Fibroblast of the aortic adventitia (primary cell): ENCODE measurements around the gene TOR4A. TPM values are rescaled to one million over a fixed set of nuclear protein-coding genes. Genes with fewer than 3 reads are reported as not detected.
"Not testable (repeated sequence)": the region's sequence is repeated elsewhere in the genome, so short reads cannot be mapped to it uniquely, and the experiment has no call there.

Experiments
- DNase-seq: peaks from one replicate; pipeline ENCODE4 v3.0.0-alpha.2; 2010; ENCODE audit warnings: low read depth
- H3K4me3 ChIP-seq: 2 replicates; pipeline ENCODE4 v1.5.1; 2011; ENCODE audit warnings: low read depth, mild to moderate bottlenecking, control low read depth, low read length, moderate library complexity
- CTCF ChIP-seq: IDR thresholded peaks from 2 replicates; pipeline ENCODE4 v1.5.1; 2011; ENCODE audit warnings: mild to moderate bottlenecking, low read length, control low read depth, inconsistent platforms; ENCODE audit not compliant: insufficient read depth
- total RNA-seq: library from RNA; depleted of rRNA; stranded (reverse); fragments of >200 nt; gene quantifications from 2 replicates; pipeline ENCODE4 v1.2.3, GENCODE V29; 2012; ENCODE audit warnings: low replicate concordance

Gene TOR4A
- total RNA-seq, 1 donor, result 31.3 TPM

GRCh38 chr9:137240841-137241489, 36.6 kb upstream of the TOR4A start, which contains the start of gene TUBB4B:
TUBB4B (plus strand) TSS chr9:137241287; CDS start chr9:137241361, 74 bp downstream.
- no peak for TF ChIP-seq CTCF
- H3K4me3 ChIP-seq, result peak within 1 kb of the TSS; percentile 82
- peak; percentile 100 for DNase-seq

- DNase-seq, result peak; percentile 37
- TF ChIP-seq CTCF, result no peak
- peak overlapping the region; percentile 82 for H3K4me3 ChIP-seq
Observed at GRCh38 chr9:137241490-137242268, 35.8 kb upstream of the TOR4A start.

- no peak for DNase-seq
Observed at GRCh38 chr9:137242269-137243203, 35.0 kb upstream of the TOR4A start.

GRCh38 chr9:137243266-137243625, 34.3 kb upstream of the TOR4A start:
- DNase-seq, result not testable (repeated sequence)
- H3K4me3 ChIP-seq, result peak overlapping the region; percentile 37

More at GRCh38 chr9:137242269-137243203, 35.0 kb upstream of the TOR4A start:
- no peak for TF ChIP-seq CTCF
- H3K4me3 ChIP-seq, result peak overlapping the region; percentile 82

- TF ChIP-seq CTCF, result no peak
- no peak for DNase-seq
- H3K4me3 ChIP-seq, result peak overlapping the region; percentile 37
Observed at GRCh38 chr9:137243626-137244485, 33.7 kb upstream of the TOR4A start.

GRCh38 chr9:137244486-137245449, 32.8 kb upstream of the TOR4A start:
- H3K4me3 ChIP-seq, result no peak overlapping the region
- no peak for TF ChIP-seq CTCF
- DNase-seq, result no peak
